WERI-Rb-1 (cell line): ENCODE data around the gene NUDT14.

Source experiments
- DNase-seq: peaks from one replicate; pipeline ENCODE4 v3.0.0-alpha.2; 2020
- H3K27ac ChIP-seq: fragments of 250-450 bp; sonication (Bioruptor Pico); 2 replicates; pipeline ENCODE4 v1.5.1; 2020; ENCODE audit warnings: mild to moderate bottlenecking, moderate library complexity
- H3K27me3 ChIP-seq: fragments of 250-450 bp; sonication (Bioruptor Pico); 2 replicates; pipeline ENCODE4 v1.5.1; 2021; ENCODE audit warnings: mild to moderate bottlenecking, low read depth, moderate library complexity; ENCODE audit not compliant: insufficient read depth, severe bottlenecking
- H3K36me3 ChIP-seq: fragments of 250-450 bp; sonication (Bioruptor Pico); 2 replicates; pipeline ENCODE4 v1.5.1; 2020; ENCODE audit warnings: mild to moderate bottlenecking, moderate library complexity
- H3K4me3 ChIP-seq: 2 replicates; pipeline ENCODE4 v1.5.1; 2011; ENCODE audit warnings: low read depth, mild to moderate bottlenecking, control low read depth, low read length
- H3K9me3 ChIP-seq: fragments of 250-450 bp; sonication (Bioruptor Pico); 2 replicates; pipeline ENCODE4 v1.5.1; 2021; ENCODE audit warnings: mild to moderate bottlenecking, moderate library complexity; ENCODE audit not compliant: severe bottlenecking
- TF ChIP-seq, protein P1 (sequence below): IDR thresholded peaks from 2 replicates; pipeline ENCODE4 v1.5.1; 2011; ENCODE audit warnings: low read depth, mild to moderate bottlenecking, control low read depth, inconsistent platforms, low read length

The NUDT14 gene

DNA sequence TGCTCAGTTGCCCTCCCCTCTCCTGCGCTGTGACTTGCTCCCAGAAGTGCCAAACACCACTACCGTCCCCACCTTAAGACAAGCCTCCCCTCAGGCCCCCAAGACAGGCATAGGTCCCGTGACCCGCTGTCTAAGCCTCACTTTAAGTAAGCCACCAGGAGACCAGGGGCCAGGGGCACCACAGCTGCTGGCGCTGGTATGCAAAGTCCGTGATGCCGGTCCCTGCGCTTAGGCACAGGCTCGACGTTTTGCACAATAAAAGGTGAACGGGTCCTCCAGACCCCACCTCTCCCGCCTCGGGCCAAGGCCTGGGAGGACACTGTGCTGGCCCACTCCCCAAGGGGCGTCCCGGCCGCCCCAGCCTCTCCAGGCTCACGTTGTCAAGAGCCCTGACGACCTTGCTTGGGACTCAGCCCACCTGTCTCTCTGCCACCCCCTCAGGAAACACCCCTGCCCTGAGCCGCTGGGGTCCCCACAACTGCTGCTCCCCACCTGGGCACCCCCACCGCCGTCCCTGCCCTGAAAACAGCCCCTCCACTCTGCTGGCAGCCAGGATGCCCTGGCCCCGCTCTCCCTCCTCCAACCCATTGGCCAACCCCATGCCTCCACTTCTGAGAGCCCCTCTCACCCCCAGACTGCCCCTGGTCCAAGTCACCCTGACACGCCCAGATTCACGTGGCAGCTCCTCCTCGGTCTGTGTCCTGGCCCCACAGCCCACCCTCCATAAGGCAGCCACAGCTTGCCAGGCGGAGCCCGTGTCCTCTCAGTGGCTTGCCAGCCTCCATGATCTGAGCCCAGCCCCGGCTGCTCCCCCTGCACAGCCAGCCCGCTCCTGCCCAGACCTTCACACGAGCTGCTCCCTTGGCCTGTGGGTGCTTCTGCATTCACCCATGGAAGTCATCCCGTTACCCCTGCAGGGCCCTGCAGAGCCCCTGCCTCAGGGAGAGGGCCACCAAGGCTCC, 24.4 kb downstream of the NUDT14 start:
- TF ChIP-seq, protein P1, sequence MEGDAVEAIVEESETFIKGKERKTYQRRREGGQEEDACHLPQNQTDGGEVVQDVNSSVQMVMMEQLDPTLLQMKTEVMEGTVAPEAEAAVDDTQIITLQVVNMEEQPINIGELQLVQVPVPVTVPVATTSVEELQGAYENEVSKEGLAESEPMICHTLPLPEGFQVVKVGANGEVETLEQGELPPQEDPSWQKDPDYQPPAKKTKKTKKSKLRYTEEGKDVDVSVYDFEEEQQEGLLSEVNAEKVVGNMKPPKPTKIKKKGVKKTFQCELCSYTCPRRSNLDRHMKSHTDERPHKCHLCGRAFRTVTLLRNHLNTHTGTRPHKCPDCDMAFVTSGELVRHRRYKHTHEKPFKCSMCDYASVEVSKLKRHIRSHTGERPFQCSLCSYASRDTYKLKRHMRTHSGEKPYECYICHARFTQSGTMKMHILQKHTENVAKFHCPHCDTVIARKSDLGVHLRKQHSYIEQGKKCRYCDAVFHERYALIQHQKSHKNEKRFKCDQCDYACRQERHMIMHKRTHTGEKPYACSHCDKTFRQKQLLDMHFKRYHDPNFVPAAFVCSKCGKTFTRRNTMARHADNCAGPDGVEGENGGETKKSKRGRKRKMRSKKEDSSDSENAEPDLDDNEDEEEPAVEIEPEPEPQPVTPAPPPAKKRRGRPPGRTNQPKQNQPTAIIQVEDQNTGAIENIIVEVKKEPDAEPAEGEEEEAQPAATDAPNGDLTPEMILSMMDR = no peak
- no peak overlapping the region for H3K27ac ChIP-seq
- H3K36me3 ChIP-seq = peaks cover 40% of the 10 kb centered on the region
- no peaks in the 10 kb centered on the region for H3K27me3 ChIP-seq
- no peak for DNase-seq
- H3K4me3 ChIP-seq = no peak overlapping the region
- no peaks in the 10 kb centered on the region for H3K9me3 ChIP-seq

DNA sequence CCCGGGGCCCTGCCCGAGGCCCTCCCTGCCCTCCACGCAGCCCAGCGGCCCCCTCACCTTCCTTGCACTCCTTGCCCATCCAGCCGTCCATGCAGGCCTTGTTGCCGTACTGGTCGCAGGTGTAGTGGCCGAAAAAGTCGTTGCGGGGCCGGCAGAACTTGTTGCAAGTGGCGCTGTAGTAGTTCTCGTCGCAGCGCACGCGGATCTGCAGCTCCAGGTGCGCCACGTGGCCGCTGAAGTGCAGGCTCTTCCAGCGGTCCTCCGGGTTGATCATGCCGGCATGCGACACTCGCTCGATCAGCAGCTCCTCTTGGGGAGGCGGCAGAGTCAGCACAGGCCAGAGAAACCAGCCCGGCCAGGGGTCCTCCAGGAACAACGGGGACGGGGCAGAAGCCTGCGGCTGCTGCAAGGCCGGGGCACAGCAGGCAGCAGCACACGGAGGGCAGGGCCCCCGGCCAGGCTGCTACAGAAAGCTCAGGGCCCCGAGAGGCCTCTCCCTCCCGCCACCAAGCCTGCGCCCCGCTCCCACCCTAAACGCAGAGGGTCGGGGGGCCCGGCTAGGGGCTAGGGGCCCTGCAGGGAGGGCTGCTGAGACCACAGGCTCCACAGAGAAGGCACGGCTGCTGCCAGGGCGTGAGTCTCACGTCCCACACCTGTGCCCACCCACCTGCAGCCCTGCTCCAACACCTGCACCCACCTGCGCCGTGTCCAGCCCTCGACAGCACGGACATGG, 25.3 kb downstream of the NUDT14 start:
- no peaks in the 10 kb centered on the region for H3K9me3 ChIP-seq
- TF ChIP-seq, protein P1 = no peak
- peaks cover 43% of the 10 kb centered on the region for H3K36me3 ChIP-seq
- H3K27me3 ChIP-seq = no peaks in the 10 kb centered on the region
- no peak for DNase-seq
- H3K4me3 ChIP-seq = no peak overlapping the region
- H3K27ac ChIP-seq = no peak overlapping the region

DNA sequence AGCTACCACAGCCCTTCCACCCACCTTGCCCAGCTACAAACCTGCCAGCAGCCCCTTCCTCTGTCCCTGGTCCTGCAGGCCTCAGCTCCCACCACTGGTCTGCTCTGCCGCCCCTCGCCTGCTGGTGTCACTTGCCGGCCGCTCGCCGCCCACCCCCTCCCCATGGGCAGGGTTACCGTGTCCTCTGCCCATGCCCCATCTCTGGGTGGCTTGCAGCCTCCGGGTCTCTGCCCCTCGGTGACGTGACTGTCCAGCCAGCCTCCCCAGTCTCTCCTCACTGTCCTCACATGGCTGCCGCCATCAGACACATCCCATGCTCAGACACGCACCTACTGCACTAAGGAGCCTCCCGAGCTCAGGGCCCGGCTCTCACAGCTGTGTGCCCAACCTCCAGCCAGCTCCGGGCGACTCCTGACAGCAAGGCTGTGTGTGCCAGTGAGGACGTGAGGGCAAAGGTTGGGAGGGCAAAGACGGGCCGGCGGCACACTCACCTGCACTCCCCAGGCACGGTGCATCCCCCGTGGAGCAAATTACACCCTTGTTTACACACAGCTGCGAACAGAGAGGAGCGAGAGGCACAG, 26.0 kb downstream of the NUDT14 start:
- no peak for DNase-seq
- no peak overlapping the region for H3K27ac ChIP-seq
- H3K27me3 ChIP-seq = no peaks in the 10 kb centered on the region
- no peak overlapping the region for H3K4me3 ChIP-seq
- H3K36me3 ChIP-seq = peaks cover 48% of the 10 kb centered on the region
- H3K9me3 ChIP-seq = no peaks in the 10 kb centered on the region
- TF ChIP-seq, protein P1 = no peak

GRCh38 chr14:105154476-105154871, 26.6 kb downstream of the NUDT14 start:
- H3K36me3 ChIP-seq = peaks cover 48% of the 10 kb centered on the region
- TF ChIP-seq, protein P1 = no peak

GRCh38 chr14:105153739-105154475, 27.2 kb downstream of the NUDT14 start:
- Histone ChIP-seq H3K4me3 (no peak overlapping the region), H3K27ac (no peak overlapping the region), H3K27me3 (no peaks in the 10 kb centered on the region), H3K36me3 (peaks cover 48% of the 10 kb centered on the region), H3K9me3 (no peaks in the 10 kb centered on the region)
- TF ChIP-seq, protein P1 = no peak
- DNase-seq = no peak

More at GRCh38 chr14:105154476-105154871, 26.6 kb downstream of the NUDT14 start:
- Histone ChIP-seq H3K4me3 (no peak overlapping the region), H3K27ac (no peak overlapping the region), H3K9me3 (no peaks in the 10 kb centered on the region), H3K27me3 (no peaks in the 10 kb centered on the region)
- no peak for DNase-seq
